GM21390 (cell line): ENCODE results near the gene DNAAF5.
A peak's percentile ranks its signal among the peaks of the same experiment; 100 is the strongest.

Source experiments
- ATAC-seq: cut with Tn5 transposase; IDR thresholded peaks from one replicate; pipeline ENCODE4 v1.9.1; 2021; ENCODE audit not compliant: unreplicated experiment

Gene DNAAF5

GRCh38 chr7:726084-726853 lies at the start of gene DNAAF5:
Gene DNAAF5, plus strand, starts transcription at chr7:726699. Its CDS starts 22 bp downstream, at chr7:726721.
- peak; percentile 87 for ATAC-seq

- ATAC-seq = no peak
These were observed 49.5 kb upstream of the DNAAF5 start for GRCh38 chr7:676972-677385.

GRCh38 chr7:680411-681127 lies 45.9 kb upstream of the DNAAF5 start:
- no peak for ATAC-seq

GRCh38 chr7:681551-682307 lies 44.8 kb upstream of the DNAAF5 start:
- ATAC-seq = no peak

GRCh38 chr7:682810-683209 lies 43.7 kb upstream of the DNAAF5 start:
- no peak for ATAC-seq

- no peak for ATAC-seq
These were observed 42.8 kb upstream of the DNAAF5 start for GRCh38 chr7:683526-684205.

- ATAC-seq = no peak
These were observed 42.1 kb upstream of the DNAAF5 start for GRCh38 chr7:684416-684815.

- no peak for ATAC-seq
These were observed 41.0 kb upstream of the DNAAF5 start for GRCh38 chr7:685540-685939.

GRCh38 chr7:690478-691360 lies 35.8 kb upstream of the DNAAF5 start:
- no peak for ATAC-seq

GRCh38 chr7:691361-692045 lies 35.0 kb upstream of the DNAAF5 start:
- no peak for ATAC-seq

GRCh38 chr7:693280-693679 lies 33.2 kb upstream of the DNAAF5 start:
- no peak for ATAC-seq

GRCh38 chr7:696426-696811 lies 30.1 kb upstream of the DNAAF5 start:
- ATAC-seq = no peak

- no peak for ATAC-seq
These were observed 29.5 kb upstream of the DNAAF5 start for GRCh38 chr7:696812-697551.

- no peak for ATAC-seq
These were observed 27.7 kb upstream of the DNAAF5 start for GRCh38 chr7:698515-699475.

GRCh38 chr7:699476-700170 lies 26.9 kb upstream of the DNAAF5 start:
- ATAC-seq = no peak

- no peak for ATAC-seq
These were observed 25.3 kb upstream of the DNAAF5 start for GRCh38 chr7:701086-701671.

- ATAC-seq = no peak
These were observed 23.4 kb upstream of the DNAAF5 start for GRCh38 chr7:703049-703448.
